PC-9 (cell line): ENCODE results near the gene GPSM1.

Experiments
- EZH2 ChIP-seq: fragments of 200-600 bp; sonication (generic); IDR thresholded peaks from 2 replicates; pipeline ENCODE4 v1.8.0; 2017; ENCODE audit warnings: antibody characterized with exemption, low read depth
- TF ChIP-seq, protein P1 (sequence below): fragments of 200-600 bp; sonication (generic); conservative IDR thresholded peaks from 2 replicates; pipeline ENCODE4 v1.6.1; 2017; ENCODE audit warnings: mixed run types, antibody characterized with exemption, mild to moderate bottlenecking, moderate library complexity

DNA sequence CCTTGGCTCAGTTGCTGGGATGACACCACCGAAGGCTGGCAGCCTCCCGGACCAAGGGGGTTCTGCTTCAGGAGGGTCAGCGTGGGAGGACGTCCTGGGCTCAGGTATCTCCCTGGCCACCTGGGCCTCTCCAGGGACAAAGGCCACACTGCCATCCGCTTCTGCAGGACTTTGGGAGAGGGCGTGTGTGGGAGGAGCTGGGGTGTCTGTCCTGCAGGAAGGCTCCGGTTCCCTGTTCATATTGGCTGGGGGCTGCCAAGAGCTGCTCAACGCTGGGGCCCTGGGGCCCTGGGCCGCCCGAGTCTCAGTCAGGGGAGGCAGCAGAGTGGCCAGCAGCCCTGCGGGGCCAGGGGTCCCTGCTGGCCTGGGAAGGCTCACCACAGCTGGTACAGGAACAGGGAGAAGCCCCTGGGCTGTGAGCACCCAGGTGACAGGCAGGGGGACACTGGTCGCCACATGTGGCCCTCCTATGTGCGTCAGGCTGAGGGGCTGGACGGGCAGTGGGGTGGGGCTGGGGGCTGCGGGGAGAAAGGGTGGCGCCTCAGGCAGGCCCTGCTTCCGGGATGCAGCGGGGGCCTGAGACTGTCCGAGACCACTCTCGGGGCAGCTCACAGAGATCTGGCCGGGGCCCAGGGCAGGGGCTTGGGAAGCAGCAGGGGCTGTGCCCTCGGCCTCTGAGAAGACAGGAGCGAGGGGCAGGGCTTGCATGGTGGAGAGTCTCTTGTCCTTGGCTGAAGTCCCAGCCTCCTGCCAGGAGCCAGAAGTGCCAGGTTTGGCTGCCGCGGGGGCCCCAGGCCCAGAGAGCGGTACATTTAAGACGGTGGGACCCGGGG is 51.0 kb downstream of the GPSM1 start:
- TF ChIP-seq, protein P1, sequence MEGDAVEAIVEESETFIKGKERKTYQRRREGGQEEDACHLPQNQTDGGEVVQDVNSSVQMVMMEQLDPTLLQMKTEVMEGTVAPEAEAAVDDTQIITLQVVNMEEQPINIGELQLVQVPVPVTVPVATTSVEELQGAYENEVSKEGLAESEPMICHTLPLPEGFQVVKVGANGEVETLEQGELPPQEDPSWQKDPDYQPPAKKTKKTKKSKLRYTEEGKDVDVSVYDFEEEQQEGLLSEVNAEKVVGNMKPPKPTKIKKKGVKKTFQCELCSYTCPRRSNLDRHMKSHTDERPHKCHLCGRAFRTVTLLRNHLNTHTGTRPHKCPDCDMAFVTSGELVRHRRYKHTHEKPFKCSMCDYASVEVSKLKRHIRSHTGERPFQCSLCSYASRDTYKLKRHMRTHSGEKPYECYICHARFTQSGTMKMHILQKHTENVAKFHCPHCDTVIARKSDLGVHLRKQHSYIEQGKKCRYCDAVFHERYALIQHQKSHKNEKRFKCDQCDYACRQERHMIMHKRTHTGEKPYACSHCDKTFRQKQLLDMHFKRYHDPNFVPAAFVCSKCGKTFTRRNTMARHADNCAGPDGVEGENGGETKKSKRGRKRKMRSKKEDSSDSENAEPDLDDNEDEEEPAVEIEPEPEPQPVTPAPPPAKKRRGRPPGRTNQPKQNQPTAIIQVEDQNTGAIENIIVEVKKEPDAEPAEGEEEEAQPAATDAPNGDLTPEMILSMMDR: no peak
- no peak for TF ChIP-seq EZH2
